Urothelium cell line (cell line): Measurements from ENCODE around the gene GABRB1.

Source experiments
- DNase-seq: peaks from one replicate; pipeline ENCODE4 v3.0.0; 2011; ENCODE audit warnings: low spot score, mixed read lengths
- FAIRE-seq: peaks from 2 replicates; lab custom pipeline; 2011; peaks lifted over from hg19 to GRCh38; lab: Jason Lieb, UNC

GABRB1 gene

GRCh38 chr4:47203593-47203992, 172.2 kb downstream of the GABRB1 start:
- DNase-seq = no peak

GRCh38 chr4:47207555-47207954, 176.2 kb downstream of the GABRB1 start:
- FAIRE-seq (no peak), DNase-seq (no peak)

More at GRCh38 chr4:47203593-47203992, 172.2 kb downstream of the GABRB1 start:
- no peak for FAIRE-seq

- FAIRE-seq (no peak), DNase-seq (peak; percentile 30)
These were observed 178.5 kb downstream of the GABRB1 start for GRCh38 chr4:47209833-47210232.

- FAIRE-seq (no peak), DNase-seq (no peak)
These were observed 179.5 kb downstream of the GABRB1 start for GRCh38 chr4:47210828-47211227.

- FAIRE-seq (no peak), DNase-seq (no peak)
These were observed 181.7 kb downstream of the GABRB1 start for GRCh38 chr4:47213106-47213505.

- DNase-seq = no peak
- FAIRE-seq = no peak
These were observed 182.2 kb downstream of the GABRB1 start for GRCh38 chr4:47213539-47213938.

GRCh38 chr4:47213971-47214370, 182.6 kb downstream of the GABRB1 start:
- DNase-seq (peak; percentile 63), FAIRE-seq (no peak)

- DNase-seq = no peak
- FAIRE-seq = no peak
These were observed 184.4 kb downstream of the GABRB1 start for GRCh38 chr4:47215759-47216158.

GRCh38 chr4:47217291-47217690, 185.9 kb downstream of the GABRB1 start:
- no peak for DNase-seq
- FAIRE-seq = no peak

GRCh38 chr4:47217884-47218283, 186.5 kb downstream of the GABRB1 start:
- DNase-seq (no peak), FAIRE-seq (no peak)

- no peak for FAIRE-seq
These were observed 187.3 kb downstream of the GABRB1 start for GRCh38 chr4:47218631-47219030.

GRCh38 chr4:47219586-47219985, 188.2 kb downstream of the GABRB1 start:
- FAIRE-seq = no peak
- DNase-seq = no peak

More at GRCh38 chr4:47218631-47219030, 187.3 kb downstream of the GABRB1 start:
- DNase-seq = no peak

GRCh38 chr4:47221721-47222120, 190.4 kb downstream of the GABRB1 start:
- DNase-seq (no peak), FAIRE-seq (no peak)

- FAIRE-seq (no peak), DNase-seq (no peak)
These were observed 190.9 kb downstream of the GABRB1 start for GRCh38 chr4:47222276-47222675.

GRCh38 chr4:47224361-47224760, 193.0 kb downstream of the GABRB1 start:
- no peak for DNase-seq
- FAIRE-seq = no peak

- DNase-seq (no peak), FAIRE-seq (no peak)
These were observed 204.4 kb downstream of the GABRB1 start for GRCh38 chr4:47235721-47236120.

- DNase-seq = no peak
- no peak for FAIRE-seq
These were observed 207.3 kb downstream of the GABRB1 start for GRCh38 chr4:47238667-47239066.

- FAIRE-seq (no peak), DNase-seq (peak; percentile 11)
These were observed 208.3 kb downstream of the GABRB1 start for GRCh38 chr4:47239649-47240048.

- FAIRE-seq (no peak), DNase-seq (no peak)
These were observed 220.2 kb downstream of the GABRB1 start for GRCh38 chr4:47251348-47252135.

- no peak for FAIRE-seq
These were observed 232.4 kb downstream of the GABRB1 start for GRCh38 chr4:47263721-47264120.

GRCh38 chr4:47270201-47270888, 239.0 kb downstream of the GABRB1 start:
- no peak for DNase-seq
- no peak for FAIRE-seq

More at GRCh38 chr4:47263721-47264120, 232.4 kb downstream of the GABRB1 start:
- DNase-seq = no peak

- DNase-seq (no peak), FAIRE-seq (no peak)
These were observed 239.9 kb downstream of the GABRB1 start for GRCh38 chr4:47271291-47271690.
